Lower leg skin (tissue), 4 donors: ENCODE results near the gene AP1B1. TPM values are rescaled to one million over a fixed set of nuclear protein-coding genes. Genes with fewer than 3 reads are reported as not detected.
"Not testable (repeated sequence)": the region's sequence is repeated elsewhere in the genome, so short reads cannot be mapped to it uniquely, and the experiment has no call there.

Experiments
- DNase-seq, 2 donors: peaks; one replicate each; pipeline ENCODE4 v3.0.0-alpha.2; 2019; ENCODE audit warnings: low spot score in 2 of 2
- H3K4me3 ChIP-seq: fragments of 200-600 bp; sonication (generic); 2 replicates; pipeline ENCODE4 v1.5.1; 2017; ENCODE audit warnings: mild to moderate bottlenecking, low read depth; ENCODE audit not compliant: poor library complexity, severe bottlenecking
- POLR2A ChIP-seq, 2 donors: fragments of 450-650 bp; IDR thresholded peaks; one replicate each; pipeline ENCODE4 v1.6.1; 2016 to 2017; ENCODE audit warnings: antibody characterized with exemption in 2 of 2, mild to moderate bottlenecking in 1 of 2, moderate library complexity in 1 of 2
- WGBS, 2 donors: methylation state at CpG; one replicate each; pipeline ENCODE4 v1.1.5; 2018; 5-methylcytosine and 5-hydroxymethylcytosine counted together
- intact Hi-C: fragments of 100-400 bp; cut with DNase I; formaldehyde crosslinking; loops from one replicate; pipeline ENCODE4 v1.15.0; 2023; ENCODE audit warnings: low total_unique reads
- total RNA-seq, 4 donors: library from RNA; depleted of rRNA; stranded (reverse); fragments of >200 nt; gene quantifications; one replicate each; pipeline ENCODE4 v1.1.0, GENCODE V29; 2016
- TF ChIP-seq, protein P1 (sequence below), 3 donors: fragments of 450-650 bp; IDR thresholded peaks; one replicate each; pipeline ENCODE4 v1.5.1; 2016; ENCODE audit warnings: antibody characterized with exemption in 3 of 3, mild to moderate bottlenecking in 3 of 3, moderate library complexity in 2 of 3

Gene AP1B1
- total RNA-seq, 4 donors from 2014 or later, result 65.4 to 95.5 (median 79.0) TPM

- H3K4me3 ChIP-seq, result no peak overlapping the region
- intact Hi-C loops, result no loop called here
- TF ChIP-seq, protein P1, sequence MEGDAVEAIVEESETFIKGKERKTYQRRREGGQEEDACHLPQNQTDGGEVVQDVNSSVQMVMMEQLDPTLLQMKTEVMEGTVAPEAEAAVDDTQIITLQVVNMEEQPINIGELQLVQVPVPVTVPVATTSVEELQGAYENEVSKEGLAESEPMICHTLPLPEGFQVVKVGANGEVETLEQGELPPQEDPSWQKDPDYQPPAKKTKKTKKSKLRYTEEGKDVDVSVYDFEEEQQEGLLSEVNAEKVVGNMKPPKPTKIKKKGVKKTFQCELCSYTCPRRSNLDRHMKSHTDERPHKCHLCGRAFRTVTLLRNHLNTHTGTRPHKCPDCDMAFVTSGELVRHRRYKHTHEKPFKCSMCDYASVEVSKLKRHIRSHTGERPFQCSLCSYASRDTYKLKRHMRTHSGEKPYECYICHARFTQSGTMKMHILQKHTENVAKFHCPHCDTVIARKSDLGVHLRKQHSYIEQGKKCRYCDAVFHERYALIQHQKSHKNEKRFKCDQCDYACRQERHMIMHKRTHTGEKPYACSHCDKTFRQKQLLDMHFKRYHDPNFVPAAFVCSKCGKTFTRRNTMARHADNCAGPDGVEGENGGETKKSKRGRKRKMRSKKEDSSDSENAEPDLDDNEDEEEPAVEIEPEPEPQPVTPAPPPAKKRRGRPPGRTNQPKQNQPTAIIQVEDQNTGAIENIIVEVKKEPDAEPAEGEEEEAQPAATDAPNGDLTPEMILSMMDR (IDR thresholded peaks at IDR 0.05), result no peak
- no peak for TF ChIP-seq POLR2A (IDR thresholded peaks at IDR 0.05)
- 89% methylated on average over 2 of the region's 2 CpGs for WGBS, 2 donors
- DNase-seq, result no peak
Observed at GRCh38 chr22:29348041-29348440, 40.3 kb downstream of the AP1B1 start.

DNA sequence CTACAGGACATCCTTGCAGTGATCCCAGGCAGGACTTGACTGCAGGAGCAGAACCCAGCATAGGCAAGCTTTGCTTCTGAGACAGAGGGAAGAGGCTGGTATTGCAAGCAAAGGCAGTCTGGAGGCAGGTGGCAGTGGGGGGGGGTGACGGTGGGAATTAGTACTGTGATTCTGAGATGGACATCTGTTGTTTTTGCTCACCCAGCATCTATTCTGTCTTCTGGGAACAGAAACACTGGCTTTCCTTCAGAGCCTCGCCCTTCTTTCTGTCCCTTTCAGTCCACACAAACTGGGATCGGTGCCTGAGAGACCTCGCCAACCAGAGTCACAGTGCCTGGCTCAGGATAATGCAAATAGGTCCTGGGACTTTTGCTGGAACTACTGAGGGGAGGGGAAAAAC is 41.7 kb downstream of the AP1B1 start:
- WGBS, 2 donors, result 49 to 74% methylated on average over 4 of the region's 4 CpGs
- H3K4me3 ChIP-seq, result no peak overlapping the region
- DNase-seq, result no peak
- intact Hi-C loops, result no loop called here
- no peak for TF ChIP-seq POLR2A (IDR thresholded peaks at IDR 0.05)
- TF ChIP-seq, protein P1 (IDR thresholded peaks at IDR 0.05), result no peak

- TF ChIP-seq POLR2A (IDR thresholded peaks at IDR 0.05), result no peak
- TF ChIP-seq, protein P1 (IDR thresholded peaks at IDR 0.05), result no peak
- intact Hi-C loops, result no loop called here
Observed at GRCh38 chr22:29345932-29346331, 42.4 kb downstream of the AP1B1 start.

DNA sequence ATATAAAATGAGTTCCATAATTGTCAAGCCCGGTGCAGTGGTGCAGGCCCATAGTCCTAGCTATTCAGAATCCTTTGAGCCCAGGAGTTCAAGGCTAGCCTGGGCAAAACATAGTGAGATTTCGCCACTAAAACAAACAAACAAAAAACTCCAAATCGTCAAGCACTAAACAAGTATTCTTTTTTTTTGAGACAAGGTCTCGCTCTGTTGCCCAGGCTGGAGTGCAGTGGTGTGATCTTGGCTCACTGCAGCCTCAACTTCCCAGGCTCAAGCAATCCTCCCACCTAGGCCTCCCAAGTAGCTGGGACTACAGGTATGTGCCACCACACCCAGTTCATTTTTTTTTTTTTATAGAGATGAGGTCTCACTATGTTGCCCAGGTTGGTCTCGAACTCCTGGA is 43.5 kb downstream of the AP1B1 start:
- intact Hi-C loops, H3K4me3 ChIP-seq, DNase-seq: not testable (repeated sequence)
- 91 to 93% methylated on average over 5 of the region's 5 CpGs for WGBS, 2 donors

More at GRCh38 chr22:29345932-29346331, 42.4 kb downstream of the AP1B1 start:
- DNase-seq, result no peak
- no peak overlapping the region for H3K4me3 ChIP-seq

- 45 to 63% methylated on average over 5 of the region's 5 CpGs for WGBS, 2 donors
- intact Hi-C loops, result no loop called here
- TF ChIP-seq, protein P1 (IDR thresholded peaks at IDR 0.05), result no peak
- H3K4me3 ChIP-seq, result no peak overlapping the region
- no peak for DNase-seq
Observed at GRCh38 chr22:29344137-29344536, 44.2 kb downstream of the AP1B1 start.

DNA sequence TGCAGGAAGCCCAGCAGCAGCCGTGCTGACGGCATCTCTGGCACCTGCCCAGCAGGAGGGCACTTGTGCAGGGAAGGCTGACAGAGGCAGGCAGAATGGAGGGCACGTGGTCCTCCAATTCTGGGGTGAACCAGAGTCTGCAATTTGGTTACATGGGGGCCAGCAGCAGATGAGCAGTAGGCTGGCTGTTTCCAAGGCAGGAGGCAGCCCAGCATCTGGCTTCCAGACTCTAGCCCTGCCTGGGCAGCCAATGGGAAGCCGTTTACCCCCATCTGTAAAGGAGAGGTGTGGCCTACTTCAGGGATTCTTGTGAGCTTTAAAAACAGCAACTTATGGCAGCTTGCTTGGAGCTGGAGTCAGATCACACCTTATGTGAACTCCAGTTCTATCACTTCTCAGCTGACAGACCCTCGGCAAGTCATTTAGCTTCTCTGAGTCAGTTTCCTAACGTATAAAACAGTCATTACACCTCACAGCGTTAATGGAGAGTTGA is 45.0 kb downstream of the AP1B1 start:
- DNase-seq, result no peak
- no peak overlapping the region for H3K4me3 ChIP-seq

More for the DNA sequence above, 45.0 kb downstream of the AP1B1 start:
- intact Hi-C loops, result no loop called here
- TF ChIP-seq POLR2A (IDR thresholded peaks at IDR 0.05), result no peak
- TF ChIP-seq, protein P1 (IDR thresholded peaks at IDR 0.05), result no peak
- 70 to 72% methylated on average over 7 of the region's 7 CpGs for WGBS, 2 donors
